ENCODE data around the gene CSNK1G2. TPM values are rescaled to one million over a fixed set of nuclear protein-coding genes. Genes with fewer than 3 reads are reported as not detected.

CSNK1G2 gene
- polyA plus RNA-seq, 2 of the 4 experiments (the other 2 are of a cell fraction), result 15.5 to 42.0 TPM

DNA sequence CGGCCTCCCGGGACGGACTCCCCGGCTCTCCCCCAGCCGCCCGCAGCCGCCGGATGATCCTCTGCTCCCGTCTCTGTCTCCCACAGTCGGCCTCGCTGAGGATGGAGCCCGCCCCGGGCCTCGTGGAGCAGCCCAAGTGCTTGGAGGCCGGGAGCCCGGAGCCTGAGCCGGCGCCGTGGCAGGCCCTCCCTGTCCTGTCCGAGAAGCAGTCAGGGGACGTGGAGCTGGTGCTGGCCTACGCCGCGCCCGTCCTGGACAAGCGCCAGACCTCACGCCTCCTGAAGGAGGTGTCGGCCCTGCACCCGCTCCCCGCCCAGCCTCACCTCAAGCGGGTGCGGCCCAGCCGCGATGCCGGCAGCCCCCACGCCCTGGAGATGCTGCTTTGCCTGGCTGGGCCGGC, 29.0 kb upstream of the CSNK1G2 start:
- Histone ChIP-seq H3K4me3 (no peak overlapping the region), H3K4me1 (peaks cover 6% of the 10 kb centered on the region; the same call in 1 of the 3 replicates), H3K27ac (no peak overlapping the region), H3K9me3 (no peaks in the 10 kb centered on the region), H3K4me2 (no peak overlapping the region)
- ChIA-PET CTCF (interaction anchor here (3.2 kb wide), 1 partner anchor 17 kb away, joined by 14 read pairs; no protein-coding TSS in a partner anchor), POLR2A (no interaction called here)
- DNase-seq (ENCODE audit: low read depth in 1 of 2, low spot score in 1 of 2) (no peak), ATAC-seq (no peak), FAIRE-seq (no peak)
- WGBS (ENCODE audit: missing lambda C conversion rate), result 92% methylated on average over 9 of the region's 37 CpGs
- TF ChIP-seq MYC (IDR thresholded peaks at IDR 0.05; ENCODE audit: borderline replicate concordance, low read length), result no peak
- TF ChIP-seq HOXA7 (CRISPR knock-in tag; IDR thresholded peaks at IDR 0.05), result no peak
- TF ChIP-seq CBX2 (IDR thresholded peaks at IDR 0.05; ENCODE audit: borderline replicate concordance, low read depth), result no peak
- TF ChIP-seq USF2 (IDR thresholded peaks at IDR 0.05), result no peak
- no peak for TF ChIP-seq RNF2 (IDR thresholded peaks at IDR 0.05; ENCODE audit: borderline replicate concordance, low read depth)
- TF ChIP-seq HDAC2 (IDR thresholded peaks at IDR 0.05), result no peak
- no peak for TF ChIP-seq KDM1A (IDR thresholded peaks at IDR 0.05; ENCODE audit: low read depth)

DNA sequence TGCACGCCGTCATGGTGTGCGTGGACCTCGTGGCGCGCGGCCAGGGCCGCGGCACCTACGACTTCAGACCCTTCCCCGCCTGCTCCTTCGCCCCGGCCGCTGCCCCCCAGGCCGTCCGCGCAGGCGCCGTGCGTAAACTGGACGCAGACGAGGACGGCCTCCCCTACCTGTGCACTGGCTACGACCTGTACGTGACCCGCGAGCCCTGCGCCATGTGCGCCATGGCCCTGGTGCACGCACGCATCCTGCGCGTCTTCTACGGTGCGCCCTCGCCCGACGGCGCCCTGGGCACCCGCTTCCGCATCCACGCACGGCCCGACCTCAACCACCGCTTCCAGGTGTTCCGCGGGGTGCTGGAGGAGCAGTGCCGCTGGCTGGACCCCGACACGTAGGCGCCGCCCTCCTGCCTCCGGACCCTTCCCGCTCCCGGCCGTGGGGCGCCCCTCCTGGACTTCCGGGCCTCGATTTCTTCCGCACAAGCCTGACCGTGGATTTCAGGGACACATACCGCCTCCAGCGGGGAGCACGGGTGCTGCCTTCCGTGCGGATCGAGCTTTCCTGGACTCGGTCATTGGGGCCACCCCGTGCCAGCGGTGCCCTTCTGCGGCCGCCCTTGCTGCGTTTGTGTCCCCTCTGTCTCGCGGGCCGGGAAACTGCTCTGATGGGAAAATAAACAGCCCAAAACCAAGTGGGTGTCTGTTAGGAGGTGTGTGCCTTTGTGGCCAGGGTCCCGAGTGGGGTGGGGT, 28.0 kb upstream of the CSNK1G2 start:
- ChIA-PET POLR2A (no interaction called here), CTCF (interaction anchor here (3.1 kb wide), 1 partner anchor 16 kb away, joined by 12 read pairs; no protein-coding TSS in a partner anchor)
- ATAC-seq, result no peak

DNA sequence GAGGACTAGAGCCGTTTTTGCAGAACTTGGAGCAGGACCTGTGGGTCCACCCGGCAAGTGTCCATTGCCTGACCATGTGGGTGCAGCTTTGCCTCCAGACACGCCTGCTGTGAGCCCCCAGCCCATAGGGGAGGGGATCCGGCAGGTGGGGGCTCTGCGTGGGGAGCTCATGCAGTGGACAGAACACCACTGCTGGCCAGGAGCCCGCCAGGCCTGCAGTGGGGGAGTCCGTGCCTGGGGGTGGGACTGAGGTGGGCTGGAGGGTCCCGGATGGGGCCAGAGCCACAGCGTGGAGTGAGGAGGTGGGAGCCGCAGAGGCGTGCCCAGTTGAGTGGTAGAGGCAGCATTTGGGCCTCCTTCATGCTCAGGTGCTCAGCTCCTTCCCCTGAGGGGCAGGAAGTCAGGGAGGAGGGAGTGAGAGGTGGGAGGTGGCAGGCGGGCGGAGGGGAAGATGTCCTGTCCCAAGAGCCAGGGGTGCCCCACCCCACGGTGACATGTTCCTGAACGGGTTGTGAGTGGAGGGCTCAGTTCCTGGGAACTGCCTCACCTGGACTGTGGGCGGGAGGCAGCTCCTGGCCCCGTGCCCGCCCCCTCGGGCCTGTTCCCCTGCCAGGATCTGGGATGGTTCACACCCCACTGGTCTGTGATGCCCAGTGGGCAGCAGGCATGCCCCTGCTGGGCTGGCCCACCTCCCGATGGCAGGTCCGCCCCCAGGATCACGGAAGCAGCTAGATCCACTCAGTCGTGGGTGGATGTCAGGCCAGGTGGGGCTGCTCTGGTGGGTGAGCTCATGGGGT, 27.0 kb upstream of the CSNK1G2 start:
- ATAC-seq (no peak), DNase-seq (ENCODE audit: low read depth in 1 of 2, low spot score in 1 of 2) (no peak), FAIRE-seq (no peak)
- no peaks in the 10 kb centered on the region for H3K9me3 ChIP-seq
- 94% methylated on average over 9 of the region's 23 CpGs for WGBS (ENCODE audit: missing lambda C conversion rate)
- H3K27ac ChIP-seq, result no peak overlapping the region
- H3K4me1 ChIP-seq, result no peaks in the 10 kb centered on the region
- no peak for TF ChIP-seq EP300 (IDR thresholded peaks at IDR 0.05)
- TF ChIP-seq ZNF302 (CRISPR knock-in tag; IDR thresholded peaks at IDR 0.05), result no peak
- TF ChIP-seq HES2 (IDR thresholded peaks at IDR 0.05), result no peak
- no peak for TF ChIP-seq FOXS1 (CRISPR knock-in tag; IDR thresholded peaks at IDR 0.05)
- H3K4me2 ChIP-seq, result no peak overlapping the region
- no peak overlapping the region for H3K4me3 ChIP-seq
- ChIA-PET CTCF (interaction anchor here (0.8 to 3.1 kb wide), 2 partner anchors 13 to 15 kb away, joined by 3 to 12 read pairs; no protein-coding TSS in a partner anchor), POLR2A (no interaction called here)

More for the DNA sequence above, 28.0 kb upstream of the CSNK1G2 start:
- DNase-seq (ENCODE audit: low read depth in 1 of 2, low spot score in 1 of 2) (no peak), FAIRE-seq (no peak)
- Histone ChIP-seq H3K27ac (no peak overlapping the region), H3K9me3 (no peaks in the 10 kb centered on the region), H3K4me3 (no peak overlapping the region), H3K4me1 (no peaks in the 10 kb centered on the region), H3K4me2 (no peak overlapping the region)
- 95% methylated on average over 47 of the region's 77 CpGs for WGBS (ENCODE audit: missing lambda C conversion rate)
- no peak for TF ChIP-seq KDM1A (IDR thresholded peaks at IDR 0.05; ENCODE audit: low read depth)
- TF ChIP-seq, protein P1, sequence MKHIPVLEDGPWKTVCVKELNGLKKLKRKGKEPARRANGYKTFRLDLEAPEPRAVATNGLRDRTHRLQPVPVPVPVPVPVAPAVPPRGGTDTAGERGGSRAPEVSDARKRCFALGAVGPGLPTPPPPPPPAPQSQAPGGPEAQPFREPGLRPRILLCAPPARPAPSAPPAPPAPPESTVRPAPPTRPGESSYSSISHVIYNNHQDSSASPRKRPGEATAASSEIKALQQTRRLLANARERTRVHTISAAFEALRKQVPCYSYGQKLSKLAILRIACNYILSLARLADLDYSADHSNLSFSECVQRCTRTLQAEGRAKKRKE (CRISPR knock-in tag; IDR thresholded peaks at IDR 0.05; ENCODE audit: low read depth), result no peak
- no peak for TF ChIP-seq USF2 (IDR thresholded peaks at IDR 0.05)
- no peak for TF ChIP-seq HOXB5 (CRISPR knock-in tag; IDR thresholded peaks at IDR 0.05)
- TF ChIP-seq JUNB (IDR thresholded peaks at IDR 0.05), result no peak
- TF ChIP-seq MYC (IDR thresholded peaks at IDR 0.05; ENCODE audit: borderline replicate concordance, low read length), result no peak

Measured in A549 (cell line).